Measurements from ENCODE around the gene COASY. TPM values are rescaled to one million over a fixed set of nuclear protein-coding genes. Genes with fewer than 3 reads are reported as not detected.
A peak's percentile ranks its signal among the peaks of the same experiment; 100 is the strongest.
"Not testable (repeated sequence)": the region's sequence is repeated elsewhere in the genome, so short reads cannot be mapped to it uniquely, and the experiment has no call there.

The COASY gene
- total RNA-seq, 2 experiments from 2014 or later, result 37.8 to 40.7 TPM

- H3K36me3 Mint-ChIP-seq (ENCODE audit: low read depth), result no peaks in the 10 kb centered on the region
- CTCF ChIA-PET, result interaction anchor here (1.0 to 2.0 kb wide), 2 partner anchors 24 to 270 kb away, joined by 3 to 15 read pairs; partner anchors contain the start of genes BECN1 and PSMC3IP
- no peaks in the 10 kb centered on the region for H3K27me3 Mint-ChIP-seq
- peak overlapping the region; percentile 84 for H3K4me3 ChIP-seq (ENCODE audit: low read length)
- peak; percentile 27 for ATAC-seq (ENCODE audit: poor library complexity)
- H3K27ac ChIP-seq (ENCODE audit: low read depth in 1 of 2, low read length in 2 of 2), result peak overlapping the region; percentile 76 to 83
- H3K27ac Mint-ChIP-seq, result peak overlapping the region; percentile 90
- POLR2A ChIA-PET, result interaction anchor here (0.6 to 2.6 kb wide), 11 partner anchors 10 to 278 kb away, joined by 3 to 14 read pairs (median 5); partner anchors contain the start of genes MLX, NAGLU, PSMC3IP and RETREG3
- peaks cover 31% of the 10 kb centered on the region for H3K4me1 ChIP-seq (ENCODE audit: insufficient read depth, low read length)
- no peaks in the 10 kb centered on the region for H3K9me3 ChIP-seq (ENCODE audit: control insufficient read depth in 1 of 2, insufficient read depth in 1 of 2, low read length in 2 of 2)
- H3K27me3 ChIP-seq (ENCODE audit: control insufficient read depth in 1 of 2, insufficient read depth in 2 of 2, low read length in 2 of 2), result no peaks in the 10 kb centered on the region
- H3K36me3 ChIP-seq (ENCODE audit: insufficient read depth, low read length), result peaks cover 5% of the 10 kb centered on the region
- no peaks in the 10 kb centered on the region for H3K9me3 Mint-ChIP-seq
- TF ChIP-seq CTCF (IDR thresholded peaks at IDR 0.05), result no peak
- H3K4me3 Mint-ChIP-seq, result peak overlapping the region; percentile 93
- peak in 4 of 14 experiments; percentile 11 to 56 (median 40) for DNase-seq
- H3K4me1 Mint-ChIP-seq (ENCODE audit: low read depth), result peaks cover 36% of the 10 kb centered on the region
- intact Hi-C loops (cut with DNase I, micrococcal nuclease), result loop anchor here (2.0 kb wide), 2 partner anchors 23 kb away; partner anchors contain the start of gene PSMC3IP (in 1 of the 2)
Measured at GRCh38 chr17:42553866-42554249, 8.1 kb upstream of the COASY start.

- intact Hi-C loops (cut with DNase I, micrococcal nuclease), result loop anchor here (2.0 kb wide), 2 partner anchors 22 to 24 kb away; partner anchors contain the start of gene PSMC3IP (in 1 of the 2)
- Histone ChIP-seq H3K27ac (ENCODE audit: low read depth in 1 of 2, low read length in 2 of 2) (peak overlapping the region; percentile 83 to 87), H3K4me1 (ENCODE audit: insufficient read depth, low read length) (peaks cover 26% of the 10 kb centered on the region), H3K27me3 (ENCODE audit: control insufficient read depth in 1 of 2, insufficient read depth in 2 of 2, low read length in 2 of 2) (no peaks in the 10 kb centered on the region), H3K9me3 (ENCODE audit: control insufficient read depth in 1 of 2, insufficient read depth in 1 of 2, low read length in 2 of 2) (no peaks in the 10 kb centered on the region), H3K4me3 (ENCODE audit: low read length) (peak overlapping the region; percentile 84), H3K36me3 (ENCODE audit: insufficient read depth, low read length) (peaks cover 5% of the 10 kb centered on the region)
- no peaks in the 10 kb centered on the region for H3K27me3 Mint-ChIP-seq
- peak; percentile 87 for ATAC-seq (ENCODE audit: poor library complexity)
- CTCF ChIA-PET, result interaction anchor here (1.0 to 2.0 kb wide), 2 partner anchors 24 to 270 kb away, joined by 3 to 15 read pairs; partner anchors contain the start of genes BECN1 and PSMC3IP
- no peaks in the 10 kb centered on the region for H3K9me3 Mint-ChIP-seq
- DNase-seq, result peak; percentile 40 to 89 (median 69)
- peak overlapping the region; percentile 93 for H3K4me3 Mint-ChIP-seq
- H3K4me1 Mint-ChIP-seq (ENCODE audit: low read depth), result peaks cover 31% of the 10 kb centered on the region
- peak overlapping the region; percentile 90 for H3K27ac Mint-ChIP-seq
- no peaks in the 10 kb centered on the region for H3K36me3 Mint-ChIP-seq (ENCODE audit: low read depth)
- TF ChIP-seq CTCF (IDR thresholded peaks at IDR 0.05), result no peak
- POLR2A ChIA-PET, result interaction anchor here (0.6 to 2.6 kb wide), 10 partner anchors 9 to 279 kb away, joined by 3 to 14 read pairs (median 6); partner anchors contain the start of genes MLX, NAGLU, PSMC3IP and RETREG3
Measured at GRCh38 chr17:42554250-42555121, 7.5 kb upstream of the COASY start.

GRCh38 chr17:42555122-42555622 is 6.8 kb upstream of the COASY start:
- Histone ChIP-seq H3K9me3 (ENCODE audit: control insufficient read depth in 1 of 2, insufficient read depth in 1 of 2, low read length in 2 of 2) (no peaks in the 10 kb centered on the region), H3K4me3 (ENCODE audit: low read length) (peak overlapping the region; percentile 84), H3K4me1 (ENCODE audit: insufficient read depth, low read length) (peaks cover 26% of the 10 kb centered on the region), H3K36me3 (ENCODE audit: insufficient read depth, low read length) (peaks cover 5% of the 10 kb centered on the region), H3K27ac (ENCODE audit: low read depth in 1 of 2, low read length in 2 of 2) (peak overlapping the region; percentile 83 to 87), H3K27me3 (ENCODE audit: control insufficient read depth in 1 of 2, insufficient read depth in 2 of 2, low read length in 2 of 2) (no peaks in the 10 kb centered on the region)
- DNase-seq (no peak), ATAC-seq (ENCODE audit: poor library complexity) (peak; percentile 7)
- POLR2A ChIA-PET, result interaction anchor here (1.3 to 2.6 kb wide), 6 partner anchors 8 to 167 kb away, joined by 4 to 14 read pairs (median 10); partner anchors contain the start of genes MLX, NAGLU, PSMC3IP and RETREG3
- Mint-ChIP-seq H3K4me1 (ENCODE audit: low read depth) (peaks cover 31% of the 10 kb centered on the region), H3K36me3 (ENCODE audit: low read depth) (no peaks in the 10 kb centered on the region), H3K27ac (peak overlapping the region; percentile 90), H3K4me3 (peak overlapping the region; percentile 93), H3K9me3 (no peaks in the 10 kb centered on the region), H3K27me3 (no peaks in the 10 kb centered on the region)
- no peak for TF ChIP-seq CTCF (IDR thresholded peaks at IDR 0.05)
- CTCF ChIA-PET, result interaction anchor here (2.0 kb wide), 1 partner anchor 23 kb away, joined by 15 read pairs; the partner anchor contains the start of gene PSMC3IP
- intact Hi-C loops (cut with DNase I, micrococcal nuclease), result loop anchor here (2.0 kb wide), 2 partner anchors 22 to 24 kb away; partner anchors contain the start of gene PSMC3IP (in 1 of the 2)

GRCh38 chr17:42555961-42556617 is 5.9 kb upstream of the COASY start:
- peak overlapping the region; percentile 93 for H3K4me3 Mint-ChIP-seq
- peak overlapping the region; percentile 90 for H3K27ac Mint-ChIP-seq
- ATAC-seq (ENCODE audit: poor library complexity); H3K9me3 ChIP-seq (ENCODE audit: control insufficient read depth in 1 of 2, insufficient read depth in 1 of 2, low read length in 2 of 2); H3K4me3 ChIP-seq (ENCODE audit: low read length); H3K36me3 Mint-ChIP-seq (ENCODE audit: low read depth); H3K27me3 ChIP-seq (ENCODE audit: control insufficient read depth in 1 of 2, insufficient read depth in 2 of 2, low read length in 2 of 2); CTCF ChIA-PET; DNase-seq; H3K9me3 Mint-ChIP-seq; H3K27ac ChIP-seq (ENCODE audit: low read depth in 1 of 2, low read length in 2 of 2); POLR2A ChIA-PET; H3K36me3 ChIP-seq (ENCODE audit: insufficient read depth, low read length); H3K27me3 Mint-ChIP-seq: not testable (repeated sequence)
- peaks cover 31% of the 10 kb centered on the region for H3K4me1 Mint-ChIP-seq (ENCODE audit: low read depth)
- peaks cover 26% of the 10 kb centered on the region for H3K4me1 ChIP-seq (ENCODE audit: insufficient read depth, low read length)
- intact Hi-C loops (cut with DNase I, micrococcal nuclease), result loop anchor here (2.0 kb wide), 2 partner anchors 21 to 25 kb away; partner anchors contain the start of gene PSMC3IP (in 1 of the 2)

All from CD4-positive, alpha-beta T cell (primary cell).